ENCODE results near the gene SLC44A3.

DNA sequence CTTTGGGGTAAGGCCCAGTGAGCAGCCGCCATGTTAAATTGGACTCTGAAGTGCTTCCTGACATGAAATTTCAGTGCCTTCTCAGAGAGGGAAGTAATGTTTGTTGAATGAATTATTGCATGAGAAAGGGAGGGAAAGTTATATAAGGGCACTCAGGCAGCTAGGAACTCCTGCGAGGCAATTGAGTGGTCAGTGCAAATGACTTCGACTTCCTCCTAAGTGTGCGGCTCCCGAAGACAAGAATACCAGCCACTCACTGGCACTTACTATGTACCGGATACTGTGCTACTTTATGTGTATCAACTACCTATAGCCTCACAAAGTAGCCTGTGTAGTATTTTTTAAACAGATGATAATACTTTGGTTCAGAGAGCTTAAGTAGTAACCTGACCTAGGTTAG is 54.3 kb downstream of the SLC44A3 start:
- TF ChIP-seq, protein P1, sequence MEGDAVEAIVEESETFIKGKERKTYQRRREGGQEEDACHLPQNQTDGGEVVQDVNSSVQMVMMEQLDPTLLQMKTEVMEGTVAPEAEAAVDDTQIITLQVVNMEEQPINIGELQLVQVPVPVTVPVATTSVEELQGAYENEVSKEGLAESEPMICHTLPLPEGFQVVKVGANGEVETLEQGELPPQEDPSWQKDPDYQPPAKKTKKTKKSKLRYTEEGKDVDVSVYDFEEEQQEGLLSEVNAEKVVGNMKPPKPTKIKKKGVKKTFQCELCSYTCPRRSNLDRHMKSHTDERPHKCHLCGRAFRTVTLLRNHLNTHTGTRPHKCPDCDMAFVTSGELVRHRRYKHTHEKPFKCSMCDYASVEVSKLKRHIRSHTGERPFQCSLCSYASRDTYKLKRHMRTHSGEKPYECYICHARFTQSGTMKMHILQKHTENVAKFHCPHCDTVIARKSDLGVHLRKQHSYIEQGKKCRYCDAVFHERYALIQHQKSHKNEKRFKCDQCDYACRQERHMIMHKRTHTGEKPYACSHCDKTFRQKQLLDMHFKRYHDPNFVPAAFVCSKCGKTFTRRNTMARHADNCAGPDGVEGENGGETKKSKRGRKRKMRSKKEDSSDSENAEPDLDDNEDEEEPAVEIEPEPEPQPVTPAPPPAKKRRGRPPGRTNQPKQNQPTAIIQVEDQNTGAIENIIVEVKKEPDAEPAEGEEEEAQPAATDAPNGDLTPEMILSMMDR (IDR thresholded peaks at IDR 0.05): no peak
- no peak for TF ChIP-seq POLR2A (IDR thresholded peaks at IDR 0.05)

All from adrenal gland (tissue), 5 donors.